HT1080 (cell line): ENCODE data around the gene CUX1. TPM values are rescaled to one million over a fixed set of nuclear protein-coding genes. Genes with fewer than 3 reads are reported as not detected.

Source experiments
- DNase-seq: peaks from one replicate; pipeline ENCODE4 v3.0.0-alpha.2; 2015; ENCODE audit warnings: low read depth
- polyA plus RNA-seq, 2 experiments: library from polyadenylated mRNA; depleted of rRNA; stranded (reverse); fragments of >200 nt; gene quantifications; 2 replicates each; pipeline ENCODE4 v1.2.3, GENCODE V29; 2015
- total RNA-seq: library from RNA; depleted of rRNA; stranded (reverse); fragments of >200 nt; shearing (Covaris generic); gene quantifications from 2 replicates; pipeline ENCODE4 v1.2.3, GENCODE V29; 2014; rRNA removed

CUX1 gene, protein sequence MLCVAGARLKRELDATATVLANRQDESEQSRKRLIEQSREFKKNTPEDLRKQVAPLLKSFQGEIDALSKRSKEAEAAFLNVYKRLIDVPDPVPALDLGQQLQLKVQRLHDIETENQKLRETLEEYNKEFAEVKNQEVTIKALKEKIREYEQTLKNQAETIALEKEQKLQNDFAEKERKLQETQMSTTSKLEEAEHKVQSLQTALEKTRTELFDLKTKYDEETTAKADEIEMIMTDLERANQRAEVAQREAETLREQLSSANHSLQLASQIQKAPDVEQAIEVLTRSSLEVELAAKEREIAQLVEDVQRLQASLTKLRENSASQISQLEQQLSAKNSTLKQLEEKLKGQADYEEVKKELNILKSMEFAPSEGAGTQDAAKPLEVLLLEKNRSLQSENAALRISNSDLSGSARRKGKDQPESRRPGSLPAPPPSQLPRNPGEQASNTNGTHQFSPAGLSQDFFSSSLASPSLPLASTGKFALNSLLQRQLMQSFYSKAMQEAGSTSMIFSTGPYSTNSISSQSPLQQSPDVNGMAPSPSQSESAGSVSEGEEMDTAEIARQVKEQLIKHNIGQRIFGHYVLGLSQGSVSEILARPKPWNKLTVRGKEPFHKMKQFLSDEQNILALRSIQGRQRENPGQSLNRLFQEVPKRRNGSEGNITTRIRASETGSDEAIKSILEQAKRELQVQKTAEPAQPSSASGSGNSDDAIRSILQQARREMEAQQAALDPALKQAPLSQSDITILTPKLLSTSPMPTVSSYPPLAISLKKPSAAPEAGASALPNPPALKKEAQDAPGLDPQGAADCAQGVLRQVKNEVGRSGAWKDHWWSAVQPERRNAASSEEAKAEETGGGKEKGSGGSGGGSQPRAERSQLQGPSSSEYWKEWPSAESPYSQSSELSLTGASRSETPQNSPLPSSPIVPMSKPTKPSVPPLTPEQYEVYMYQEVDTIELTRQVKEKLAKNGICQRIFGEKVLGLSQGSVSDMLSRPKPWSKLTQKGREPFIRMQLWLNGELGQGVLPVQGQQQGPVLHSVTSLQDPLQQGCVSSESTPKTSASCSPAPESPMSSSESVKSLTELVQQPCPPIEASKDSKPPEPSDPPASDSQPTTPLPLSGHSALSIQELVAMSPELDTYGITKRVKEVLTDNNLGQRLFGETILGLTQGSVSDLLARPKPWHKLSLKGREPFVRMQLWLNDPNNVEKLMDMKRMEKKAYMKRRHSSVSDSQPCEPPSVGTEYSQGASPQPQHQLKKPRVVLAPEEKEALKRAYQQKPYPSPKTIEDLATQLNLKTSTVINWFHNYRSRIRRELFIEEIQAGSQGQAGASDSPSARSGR (N-terminal part only)
- 12.9 and 21.2 TPM in 2 replicates for total RNA-seq
- polyA plus RNA-seq (2015; cell fraction: cytosol; rRNA removed): 32.1 and 33.6 TPM in 2 replicates
- polyA plus RNA-seq (2015; cell fraction: nucleus; rRNA removed): 18.6 and 21.0 TPM in 2 replicates

DNA sequence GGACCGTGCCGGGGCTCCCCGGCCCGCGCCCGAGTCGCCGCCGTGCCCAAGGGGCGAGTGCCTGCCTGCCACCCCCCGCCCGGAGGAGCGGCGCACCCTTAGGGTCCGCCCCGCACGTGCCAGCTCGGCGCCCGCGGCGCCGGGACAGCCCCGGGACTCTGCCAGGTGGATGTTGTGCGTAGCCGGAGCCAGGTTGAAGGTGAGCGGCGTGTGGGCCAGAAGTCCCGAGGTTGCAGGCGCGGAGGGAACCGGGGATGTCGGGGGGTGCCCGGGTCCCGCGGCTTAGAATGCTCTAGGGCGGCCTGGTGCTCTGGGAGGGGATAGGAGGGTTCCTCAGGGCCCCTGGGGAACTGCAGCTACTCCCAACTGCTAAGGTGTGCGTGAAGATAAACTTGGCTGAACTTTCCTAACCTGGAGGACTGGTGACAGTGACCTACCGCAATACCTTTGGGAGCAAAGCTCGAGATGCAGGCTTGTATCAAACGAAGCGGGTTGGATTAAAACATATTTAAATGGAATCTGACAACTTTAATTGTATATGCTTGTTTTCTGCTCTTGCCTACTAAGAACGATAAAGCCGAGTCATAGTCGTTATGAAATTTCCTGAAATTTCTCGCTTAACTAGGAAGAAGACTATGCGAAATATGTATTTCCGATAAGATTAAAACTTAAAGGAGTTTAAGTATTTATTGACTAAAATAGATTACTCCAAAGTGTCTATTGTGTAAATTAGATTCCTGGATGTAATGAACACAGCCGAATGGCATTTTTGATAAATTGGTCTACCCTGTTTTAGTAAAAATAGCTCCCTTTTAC is at the start of gene CUX1:
TSS of gene CUX1 (plus strand) at position 156 of the 816 bp plus-strand sequence. CDS start at position 170, 14 bp downstream.
- DNase-seq: no peak

DNA sequence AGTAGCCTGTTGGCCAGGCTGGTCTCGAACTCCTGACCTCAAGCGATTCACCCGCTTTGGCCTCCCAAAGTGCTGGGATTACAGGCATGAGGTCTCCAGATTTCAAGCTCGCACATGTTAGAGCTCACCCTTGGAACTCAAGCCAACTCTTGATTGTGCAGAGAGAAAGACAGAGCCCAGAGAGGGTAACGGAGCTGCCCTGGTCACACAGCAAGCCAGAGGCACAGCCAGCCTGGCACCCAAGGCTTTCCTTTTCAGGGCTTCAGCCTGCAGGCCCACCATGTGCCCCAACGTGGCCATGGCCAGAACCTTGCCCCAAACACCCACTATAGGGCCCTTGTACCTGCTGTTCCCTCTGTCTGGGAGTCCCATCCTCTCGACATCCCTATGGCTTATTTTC is 49.1 kb upstream of the CUX1 start:
- no peak for DNase-seq

DNA sequence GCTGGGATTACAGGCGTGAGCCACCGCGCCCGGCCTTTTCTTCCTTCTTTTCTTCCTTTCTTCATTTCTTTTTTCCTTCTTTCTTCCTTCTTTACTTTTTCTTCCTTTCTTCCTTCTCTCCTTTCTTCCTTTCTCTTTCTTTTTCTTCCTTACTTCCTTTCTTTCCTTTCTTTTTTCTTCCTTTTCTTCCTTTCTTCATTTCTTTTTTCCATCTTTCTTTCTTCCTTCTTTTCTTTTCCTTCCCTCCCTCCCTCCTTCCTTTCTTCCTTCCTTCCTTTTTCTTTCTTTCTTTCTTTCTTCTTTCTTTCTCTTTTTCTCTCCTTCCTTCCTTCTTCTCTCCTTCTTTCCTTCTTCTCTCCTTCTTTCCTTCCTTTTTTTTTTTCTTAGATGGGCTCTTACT is 47.0 kb upstream of the CUX1 start:
- no peak for DNase-seq

DNA sequence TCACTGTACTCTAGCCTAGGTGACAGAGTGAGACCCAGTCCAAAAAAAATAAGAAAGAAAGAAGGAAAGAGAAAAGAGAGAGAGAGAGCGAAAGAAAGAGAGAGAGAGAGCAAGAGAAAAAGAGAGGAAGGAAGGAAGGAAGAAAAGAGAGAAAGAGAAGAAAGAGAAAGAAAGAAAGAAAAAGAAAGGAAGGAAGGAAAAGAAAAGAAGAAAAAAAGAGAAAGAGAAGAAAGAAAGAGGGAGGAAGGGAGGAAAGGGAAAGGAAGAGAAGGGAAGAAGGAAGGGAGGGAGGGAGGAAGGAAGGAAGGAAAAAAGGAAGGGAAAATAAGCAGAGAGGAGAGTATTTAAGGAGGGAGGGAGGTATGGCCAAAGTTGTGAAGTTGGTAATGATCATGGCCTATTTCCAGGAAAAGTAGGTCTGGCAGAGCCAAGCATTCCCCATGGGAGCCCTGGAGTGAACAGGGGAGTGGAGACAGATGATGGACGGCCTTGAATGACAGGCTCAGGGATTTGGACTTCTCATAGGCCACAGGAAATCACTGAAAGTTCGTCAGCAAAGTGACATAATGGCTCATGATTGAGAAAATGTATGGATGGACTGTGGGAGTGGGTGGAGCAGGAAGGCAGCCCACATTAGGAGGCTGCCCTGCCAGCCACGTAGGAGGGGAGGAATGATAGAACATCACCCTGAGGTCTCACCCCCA is 44.8 kb upstream of the CUX1 start:
- DNase-seq: peak; percentile 9

DNA sequence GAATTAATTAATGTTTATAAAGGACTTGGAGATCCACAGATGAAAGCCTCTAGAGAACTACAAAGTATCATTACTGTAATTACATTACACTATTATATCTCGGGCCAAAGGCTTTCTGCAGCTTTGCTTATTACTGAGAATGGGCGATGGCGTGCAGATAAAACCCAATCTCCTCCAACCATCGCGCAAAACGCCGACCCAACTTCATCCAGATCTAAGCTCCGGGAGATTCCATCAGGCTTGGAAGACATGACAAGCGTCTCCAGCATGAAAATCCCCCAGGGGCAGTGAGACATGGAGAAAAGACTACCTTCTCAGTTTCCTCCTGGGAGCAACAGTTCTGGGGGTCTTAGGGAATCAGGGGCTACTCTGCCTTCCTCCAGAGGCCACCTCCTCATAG is 42.2 kb upstream of the CUX1 start:
- no peak for DNase-seq

DNA sequence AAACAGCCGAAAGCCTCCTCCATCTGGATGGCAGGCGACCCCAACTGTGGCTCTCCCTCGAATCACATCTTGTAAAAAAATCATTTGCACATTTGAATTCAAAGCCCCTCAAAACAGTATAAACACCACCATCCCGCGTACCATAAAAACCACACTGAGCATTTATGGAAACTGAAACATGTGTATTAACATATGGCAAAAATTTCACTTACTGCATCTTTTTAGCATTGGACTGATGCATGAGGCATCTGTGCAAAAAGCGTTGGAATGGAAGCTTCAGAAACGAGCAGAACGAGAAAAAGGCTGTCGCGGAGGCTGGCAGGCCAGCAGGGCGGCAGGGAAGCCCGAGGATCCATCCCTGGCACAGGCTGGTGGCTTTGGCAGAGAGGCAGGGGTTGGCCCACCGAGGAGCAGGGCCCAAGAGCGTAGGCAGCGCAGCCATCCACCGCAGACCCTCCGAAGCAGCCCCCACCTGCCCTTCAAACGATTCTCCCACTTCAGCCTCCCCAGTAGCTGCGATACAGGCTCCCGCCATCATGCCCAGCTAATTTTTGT is 39.3 kb upstream of the CUX1 start:
- DNase-seq: no peak

DNA sequence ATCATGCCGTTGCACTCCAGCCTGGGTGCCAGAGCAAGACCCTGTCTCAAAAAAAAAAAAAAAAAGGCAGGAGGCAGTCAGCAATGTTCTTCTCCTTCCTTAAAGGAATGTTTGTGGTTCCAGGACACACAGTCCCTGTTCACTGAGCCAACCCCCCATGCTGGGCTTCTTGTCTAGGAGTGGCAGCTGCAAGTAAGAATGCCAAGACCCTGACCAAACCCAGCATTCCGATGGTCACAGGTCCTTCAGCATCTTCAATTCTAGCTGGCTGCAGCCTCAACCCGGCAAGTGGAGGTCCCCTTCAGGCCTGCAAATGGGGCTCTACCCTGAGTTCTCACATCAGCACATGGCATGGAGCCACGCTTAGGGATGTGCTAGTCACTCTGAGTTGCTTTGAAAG is 38.2 kb upstream of the CUX1 start:
- no peak for DNase-seq

DNA sequence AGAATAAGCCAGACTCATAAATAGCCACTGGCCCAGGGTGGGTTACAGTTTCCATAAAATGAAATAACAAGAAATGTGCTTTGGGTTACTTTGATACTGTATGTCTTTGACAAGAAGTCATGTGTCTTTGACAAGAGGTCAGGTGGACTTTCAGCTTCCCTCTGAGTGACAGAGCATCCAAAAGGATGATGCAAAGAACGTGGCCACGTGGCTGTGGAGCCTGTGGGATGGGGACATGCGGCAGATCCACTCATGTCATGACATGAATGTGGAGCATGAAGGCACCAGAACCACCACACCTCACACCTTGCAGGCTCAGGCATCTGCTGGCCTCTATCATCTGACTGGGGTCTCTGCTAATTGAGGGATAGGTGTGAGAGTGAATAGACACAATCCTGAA is 37.1 kb upstream of the CUX1 start:
- DNase-seq: no peak

DNA sequence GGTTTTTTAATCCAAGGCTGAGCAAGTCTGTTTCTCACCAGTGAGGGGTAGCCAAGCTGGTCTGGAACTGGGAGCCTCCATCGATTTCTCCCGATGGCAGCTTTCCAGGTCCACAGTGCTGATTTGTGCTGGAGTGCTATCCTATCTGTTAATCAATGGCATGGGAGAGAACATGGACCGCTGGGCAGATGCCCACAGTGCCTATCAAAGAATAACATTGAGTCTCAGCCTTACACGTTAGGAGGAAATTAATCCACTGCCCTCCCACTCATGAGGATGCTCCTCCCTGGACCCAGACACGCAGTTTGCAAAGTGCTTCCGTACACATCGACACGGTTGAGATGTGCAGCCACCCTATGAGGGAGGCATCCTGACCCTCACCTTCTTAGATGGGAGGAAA is 36.0 kb upstream of the CUX1 start:
- DNase-seq: no peak

DNA sequence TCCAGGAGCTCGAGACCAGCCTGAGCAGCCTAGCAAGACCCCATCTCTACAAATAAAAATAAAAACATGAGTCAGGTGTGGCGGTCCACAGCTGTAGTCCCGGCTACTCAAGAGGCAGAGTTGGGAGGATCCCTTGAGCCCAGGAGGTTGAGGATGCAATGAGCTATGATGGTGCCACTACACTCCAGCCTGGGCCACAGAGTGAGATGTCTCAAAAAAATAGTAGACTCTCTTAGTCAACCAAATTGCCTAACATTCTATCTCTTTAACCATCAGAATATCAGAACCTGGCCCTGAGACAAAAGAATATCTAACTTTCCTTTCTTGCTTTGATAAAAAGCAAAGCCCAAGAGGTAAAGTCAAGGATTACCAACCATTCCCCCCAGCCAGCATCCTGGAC is 35.0 kb upstream of the CUX1 start:
- DNase-seq: no peak

DNA sequence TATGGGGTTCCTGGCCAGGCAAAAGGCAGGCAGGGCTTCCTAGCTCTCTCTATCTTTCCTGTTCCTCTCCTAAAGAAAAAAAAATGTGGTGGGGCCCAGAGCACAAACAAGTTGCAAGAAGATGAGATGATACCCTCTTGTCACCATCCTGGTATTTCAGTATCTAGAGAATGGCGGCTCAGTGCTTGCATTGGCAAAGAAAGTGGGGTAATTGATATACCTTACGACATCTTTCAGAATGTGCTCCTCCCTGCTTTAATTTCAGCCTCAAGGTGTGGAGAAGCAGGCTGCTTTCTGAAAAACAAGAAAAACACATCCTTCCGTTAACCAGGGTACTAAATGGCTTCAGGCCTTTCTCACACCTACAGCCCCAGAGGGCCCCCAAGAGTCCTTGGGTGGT is 34.5 kb upstream of the CUX1 start:
- DNase-seq: no peak

DNA sequence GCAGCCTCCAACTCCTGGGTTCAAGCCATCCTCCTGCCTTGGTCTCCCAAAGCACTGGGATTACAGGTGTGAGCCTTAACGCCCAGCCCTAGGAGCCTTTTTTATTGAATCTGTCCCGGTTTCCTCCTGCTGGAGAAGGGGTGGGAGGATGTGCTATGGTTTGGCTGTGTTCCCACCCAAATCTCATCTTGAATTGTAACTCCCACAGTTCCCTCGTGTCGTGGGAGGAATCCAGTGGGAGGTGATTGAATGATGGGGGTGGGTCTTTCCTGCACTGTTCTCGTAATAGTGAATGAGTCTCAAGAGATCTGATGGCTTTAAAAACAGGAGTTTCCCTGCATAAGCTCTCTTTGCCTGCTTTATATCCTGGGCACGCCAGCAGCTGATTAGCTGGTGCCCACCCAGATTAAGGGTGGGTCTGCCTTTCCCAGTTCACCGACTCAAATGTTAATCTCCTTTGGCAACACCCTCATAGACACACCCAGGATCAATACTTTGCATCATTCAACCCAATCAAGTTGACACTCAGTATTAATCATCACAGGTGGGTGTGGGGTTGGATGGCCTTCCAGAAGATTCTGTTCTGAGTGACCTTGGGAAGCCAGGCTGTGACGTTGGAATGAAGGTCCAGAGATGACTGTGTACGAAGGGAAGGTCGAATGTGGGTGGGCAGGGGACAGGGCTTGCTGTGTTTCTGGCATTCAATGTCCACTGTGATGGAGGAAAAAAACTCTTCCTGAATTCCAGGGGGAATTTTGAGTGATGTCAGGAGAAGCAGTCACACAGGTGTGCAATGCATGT is 33.8 kb upstream of the CUX1 start:
- no peak for DNase-seq

DNA sequence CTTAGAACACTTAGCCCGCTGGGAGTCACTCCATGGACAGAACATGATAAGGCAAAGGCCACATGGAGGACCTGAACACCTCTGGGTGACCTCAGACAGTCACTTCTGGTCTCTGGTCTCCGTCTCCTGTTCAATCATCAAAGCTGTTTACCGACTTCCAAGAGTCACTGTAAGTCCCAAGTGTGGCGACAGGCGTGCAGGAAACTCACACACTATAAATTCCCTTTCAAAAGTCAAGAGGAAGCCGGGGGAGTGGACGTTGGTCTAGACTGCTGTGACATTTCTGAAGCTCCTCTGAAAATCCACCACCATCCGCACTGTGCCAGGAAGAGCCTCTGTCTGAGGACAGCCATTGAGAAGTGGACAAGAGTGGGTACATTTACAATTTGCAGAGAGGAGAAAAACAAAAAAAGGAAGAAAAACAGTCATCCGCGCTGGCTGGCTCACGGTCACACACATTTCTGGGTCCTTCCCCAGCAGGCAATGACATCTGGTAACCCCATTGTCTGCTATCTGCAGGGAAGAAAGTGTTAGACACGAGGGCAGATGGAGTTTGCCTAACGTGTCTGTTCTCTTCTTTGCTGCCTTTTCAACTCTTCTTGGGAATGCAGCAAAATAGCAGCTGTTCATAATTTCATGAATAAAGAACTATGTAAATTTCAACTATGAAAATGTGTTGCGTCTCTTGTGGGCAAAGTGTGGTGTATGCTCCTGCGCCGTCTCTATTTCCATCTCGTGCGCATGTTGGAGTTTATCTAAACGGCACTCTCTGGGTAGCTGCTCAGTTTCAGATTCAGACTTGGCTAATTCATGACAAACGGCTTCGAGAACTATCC is 32.9 kb upstream of the CUX1 start:
- DNase-seq: no peak

DNA sequence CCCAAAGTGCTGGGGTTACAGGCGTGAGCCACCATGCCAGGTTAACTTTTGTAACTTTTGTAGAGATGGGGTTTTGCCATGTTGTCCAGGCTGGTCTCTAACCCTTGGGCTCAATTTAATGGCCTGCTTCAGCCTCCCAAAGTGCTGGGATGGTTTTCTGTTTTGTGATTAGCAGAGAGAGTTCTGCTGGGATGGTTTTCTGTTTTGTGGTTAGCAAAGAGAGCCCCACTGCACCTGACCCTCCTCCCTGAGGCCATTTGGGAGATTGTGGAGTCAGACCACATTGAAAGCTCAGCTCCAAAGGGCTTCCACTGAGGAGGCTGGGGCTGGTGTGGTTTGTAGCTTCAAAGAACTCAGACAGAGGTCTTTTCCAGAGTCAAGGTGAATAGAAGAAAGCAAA is 29.6 kb upstream of the CUX1 start:
- DNase-seq: no peak

DNA sequence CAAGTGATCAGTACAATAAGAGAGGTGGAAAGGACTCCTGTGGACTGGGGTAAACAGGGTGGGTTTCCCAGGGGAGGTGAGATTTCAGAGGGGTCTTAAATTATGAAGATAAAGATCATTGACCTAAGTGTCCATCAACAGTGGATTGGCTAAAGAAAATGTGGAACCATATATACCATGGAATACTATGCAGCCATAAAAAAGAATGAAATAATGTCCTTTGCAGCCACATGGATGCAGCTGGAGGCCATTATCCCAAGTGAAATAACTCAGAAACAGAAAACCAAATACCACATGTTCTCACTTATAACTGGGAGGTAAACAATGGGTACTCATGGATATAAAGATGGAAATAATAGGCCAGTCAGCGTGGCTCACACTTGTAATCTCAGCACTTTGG is 28.9 kb upstream of the CUX1 start:
- DNase-seq: no peak

DNA sequence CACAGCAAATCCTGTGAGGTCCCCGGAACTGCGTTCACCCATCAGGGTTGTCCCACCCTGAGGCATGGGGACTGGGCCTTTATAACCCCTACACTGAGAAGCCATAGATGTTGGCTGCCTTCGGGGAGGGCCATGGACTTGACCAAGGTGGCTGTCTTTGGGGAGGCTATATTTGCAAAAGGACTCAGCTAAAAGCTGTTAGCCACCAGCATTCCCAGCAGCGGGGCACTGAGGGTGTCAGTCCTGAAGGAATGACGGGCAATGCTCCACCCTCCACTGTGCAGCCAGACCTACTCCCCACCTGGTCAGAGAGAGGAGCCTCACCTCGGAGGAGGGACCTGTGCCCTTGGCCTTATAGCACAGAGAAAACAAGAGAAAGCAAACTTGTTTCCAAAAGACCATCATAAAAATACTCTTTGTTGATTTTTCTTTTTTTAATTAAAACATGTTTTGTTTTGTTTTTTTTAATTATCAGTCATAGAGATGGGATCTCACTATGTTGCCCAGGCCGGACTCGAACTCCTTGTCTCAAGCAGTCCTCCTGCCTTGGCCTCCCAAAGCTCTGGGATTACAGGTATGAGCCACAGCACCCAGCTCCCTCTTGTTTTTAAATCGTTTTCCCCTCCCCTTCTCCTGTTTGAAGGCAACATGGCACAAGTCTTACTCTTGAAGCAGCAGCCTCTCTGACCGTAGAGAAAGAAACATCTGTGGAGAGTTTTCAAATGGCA is 26.7 kb upstream of the CUX1 start:
- no peak for DNase-seq

DNA sequence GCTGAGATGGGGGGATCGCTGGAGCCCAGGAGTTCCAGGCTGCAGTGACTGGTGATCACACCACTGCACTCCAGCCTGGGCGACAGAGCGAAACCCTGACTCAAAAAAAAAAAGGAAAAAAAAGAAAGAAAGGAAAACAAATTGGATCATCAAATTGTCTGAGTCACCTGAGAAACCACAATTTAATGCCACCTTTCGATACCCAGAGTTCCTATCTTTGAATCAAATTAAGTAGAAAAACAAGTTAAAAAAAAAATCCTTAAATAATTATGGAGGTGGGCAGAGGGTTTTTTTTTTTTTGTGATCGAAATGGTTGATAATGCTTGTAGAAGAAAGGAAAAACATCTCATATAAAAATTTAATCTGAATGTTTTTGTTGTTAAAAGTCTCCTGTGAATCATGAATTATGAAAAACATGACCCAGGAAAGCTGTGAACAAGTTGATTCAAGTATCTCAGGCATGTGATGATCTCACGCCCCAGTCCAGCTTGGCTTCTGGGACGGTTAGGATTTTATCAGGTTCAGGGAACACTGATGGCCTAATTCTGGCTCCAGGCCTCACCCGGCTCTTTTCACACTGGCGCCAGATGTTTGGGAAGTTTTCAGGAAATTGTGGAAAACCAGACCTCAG is 25.3 kb upstream of the CUX1 start:
- DNase-seq: peak; percentile 63
